ENCODE measurements around the gene RGS9.
"Not testable (repeated sequence)": the region's sequence is repeated elsewhere in the genome, so short reads cannot be mapped to it uniquely, and the experiment has no call there.

Gene RGS9

DNA sequence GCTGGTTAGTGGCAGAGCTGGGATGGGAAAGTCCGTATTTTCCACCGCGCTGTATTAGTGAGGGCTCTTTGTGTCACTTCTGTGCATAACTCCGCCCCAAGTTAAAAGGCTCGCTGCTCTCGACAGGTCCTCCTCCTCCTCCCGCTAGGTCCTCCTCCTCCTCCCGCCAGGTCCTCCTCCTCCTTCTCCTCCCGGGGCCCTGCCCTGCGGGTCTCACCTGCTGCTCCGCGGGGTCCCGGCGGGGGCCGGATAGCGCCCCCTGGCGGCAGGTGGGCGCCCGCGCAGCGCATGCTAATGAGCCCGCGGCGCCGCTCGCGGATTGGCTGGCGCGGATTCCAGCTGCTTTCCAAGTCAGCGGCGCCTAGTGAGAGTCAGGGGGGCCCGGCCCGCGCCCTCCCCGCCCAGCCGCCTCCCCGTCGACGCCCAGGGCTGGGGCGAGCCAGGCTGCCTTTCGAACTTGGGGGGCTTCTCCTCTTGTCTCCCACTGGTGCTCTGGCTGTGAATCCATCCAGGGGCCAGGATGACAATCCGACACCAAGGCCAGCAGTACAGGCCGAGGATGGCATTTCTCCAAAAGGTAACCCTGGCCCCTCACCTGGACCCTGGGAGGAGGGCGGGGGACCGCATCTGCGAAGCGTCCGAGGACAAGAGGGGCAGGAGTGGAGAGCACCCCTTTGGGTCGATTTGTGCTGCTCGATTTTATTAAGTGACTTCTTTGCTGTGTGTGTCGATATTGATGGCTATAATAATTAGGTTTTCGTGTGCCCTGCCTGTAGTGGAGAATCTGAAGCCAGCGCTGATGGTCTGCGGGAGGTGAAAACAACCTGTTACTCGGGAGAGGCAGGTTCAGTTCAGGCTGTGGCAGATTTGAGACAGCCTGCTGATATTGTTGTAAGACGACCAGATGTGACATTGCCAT is at the start of gene RGS9:
TSS of gene RGS9 (plus strand) at position 350 of the 919 bp plus-strand sequence. CDS start at position 521, 171 bp downstream.
- DNase-seq (ENCODE audit: low read depth in 2 of 3, low spot score in 2 of 3) = peak; percentile 63 to 70 (median 67)

- DNase-seq (ENCODE audit: low read depth in 2 of 3, low spot score in 2 of 3) = no peak
These were observed 48.4 kb upstream of the RGS9 start for GRCh38 chr17:65088621-65089360.

DNA sequence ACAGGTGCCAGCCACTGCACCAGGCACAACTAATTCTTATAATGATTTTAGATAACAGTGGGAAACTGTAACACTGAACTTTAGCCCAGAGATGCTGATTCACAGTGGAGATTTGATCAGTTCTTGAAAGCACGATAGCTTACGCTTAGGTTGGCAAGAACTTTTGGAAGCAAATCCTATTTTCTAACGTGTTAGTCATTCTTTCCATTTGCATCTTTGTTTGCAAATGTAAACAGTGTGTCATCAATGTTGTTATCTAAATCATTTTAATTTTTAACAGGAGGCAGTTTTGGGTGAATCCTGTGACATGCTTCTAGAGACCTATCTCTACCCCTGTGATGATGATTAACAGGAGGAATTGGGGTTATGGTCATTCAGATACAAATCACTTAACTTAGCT is 44.9 kb upstream of the RGS9 start:
- no peak for DNase-seq (ENCODE audit: low read depth in 2 of 3, low spot score in 2 of 3)

DNA sequence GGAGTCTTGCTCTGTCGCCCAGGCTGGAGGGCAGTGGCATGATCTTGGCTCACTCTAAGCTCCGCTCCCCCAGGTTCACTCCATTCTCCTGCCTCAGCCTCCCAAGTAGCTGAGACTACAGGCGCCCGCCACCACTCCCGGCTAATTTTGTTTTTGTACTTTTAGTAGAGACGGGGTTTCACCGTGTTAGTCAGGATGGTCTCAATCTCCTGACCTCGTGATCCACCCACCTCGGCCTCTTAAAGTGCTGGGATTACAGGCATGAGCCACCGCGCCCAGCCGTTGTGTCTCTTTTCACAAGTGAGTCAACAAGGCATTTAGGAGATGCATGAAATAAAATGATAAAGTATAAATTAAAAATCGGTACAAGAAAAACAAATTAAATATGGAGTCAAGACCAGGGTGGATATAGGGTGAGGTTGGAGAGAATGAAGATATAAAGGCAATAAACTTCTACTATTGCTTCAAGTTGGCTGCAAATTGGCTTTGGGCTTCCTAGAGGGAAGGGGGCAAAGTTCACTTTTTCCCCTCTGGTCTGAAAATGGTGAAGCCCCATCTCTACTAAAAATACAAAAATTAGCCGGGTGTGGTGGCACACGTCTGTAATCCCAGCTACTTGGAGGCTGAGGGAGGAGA is 44.3 kb upstream of the RGS9 start:
- not testable (repeated sequence) for DNase-seq (ENCODE audit: low read depth in 2 of 3, low spot score in 2 of 3)

DNA sequence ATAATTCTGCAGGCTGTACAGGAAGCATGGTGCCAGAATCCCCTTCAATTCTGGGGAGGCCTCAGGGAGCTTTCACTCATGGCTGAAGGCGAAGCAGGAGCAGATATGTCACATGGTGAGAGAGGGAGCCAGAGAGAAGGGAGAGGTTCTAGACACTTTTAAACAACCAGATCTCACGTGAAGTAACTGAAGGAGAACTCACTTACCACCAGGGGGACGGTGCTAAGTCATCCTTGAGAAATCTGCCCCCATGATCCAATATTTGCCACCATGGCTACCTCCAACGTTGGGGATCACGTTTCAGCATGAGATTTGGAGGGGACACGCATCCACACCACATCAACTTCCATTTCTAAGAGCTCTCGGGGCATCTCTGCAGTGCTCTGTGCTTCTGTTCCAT is 43.2 kb upstream of the RGS9 start:
- no peak for DNase-seq (ENCODE audit: low read depth in 2 of 3, low spot score in 2 of 3)

- no peak for DNase-seq (ENCODE audit: low read depth in 2 of 3, low spot score in 2 of 3)
These were observed 41.7 kb upstream of the RGS9 start for GRCh38 chr17:65095465-65095864.

GRCh38 chr17:65096382-65096781 is 40.8 kb upstream of the RGS9 start:
- not testable (repeated sequence) for DNase-seq (ENCODE audit: low read depth in 2 of 3, low spot score in 2 of 3)

DNA sequence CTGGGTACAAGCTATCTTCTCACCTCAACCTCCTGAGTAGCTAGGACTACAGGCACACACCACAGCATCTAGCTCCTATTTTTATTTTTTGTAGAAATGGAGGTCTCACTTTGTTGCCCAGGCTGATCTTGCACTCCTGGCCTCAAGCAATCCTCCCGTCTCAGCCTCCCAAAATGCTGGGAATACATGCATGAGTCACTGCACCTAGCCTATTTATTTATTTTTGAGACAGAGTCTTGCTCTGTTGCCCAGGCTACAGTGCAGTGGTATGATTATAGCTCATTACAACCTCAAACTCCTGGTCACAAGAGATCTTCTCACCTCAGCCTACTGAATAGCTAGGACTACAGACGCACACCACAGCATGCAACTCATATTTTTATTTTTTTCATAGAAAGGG is 40.1 kb upstream of the RGS9 start:
- no peak for DNase-seq (ENCODE audit: low read depth in 2 of 3, low spot score in 2 of 3)

DNA sequence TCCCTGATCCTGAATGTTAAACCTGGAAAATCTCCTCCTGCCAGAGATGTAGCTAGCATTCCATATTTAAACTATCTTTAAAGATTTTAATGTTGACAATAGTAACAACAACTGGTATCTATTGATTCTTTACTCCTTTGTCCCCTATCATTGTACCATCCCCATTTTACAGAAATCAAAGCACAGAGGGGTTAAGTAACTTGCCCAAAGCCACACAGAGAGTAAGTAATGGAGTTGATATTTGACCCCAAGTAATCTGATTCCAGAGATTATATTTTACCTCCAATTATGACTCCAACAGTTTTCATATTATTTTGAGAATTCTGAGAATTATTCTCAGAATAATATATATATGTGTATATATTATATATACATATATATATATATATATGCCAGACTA is 37.7 kb upstream of the RGS9 start:
- no peak for DNase-seq (ENCODE audit: low read depth in 2 of 3, low spot score in 2 of 3)

- DNase-seq (ENCODE audit: low read depth in 2 of 3, low spot score in 2 of 3) = peak; percentile 33 to 67 (median 49)
These were observed 37.2 kb upstream of the RGS9 start for GRCh38 chr17:65099941-65100315.

GRCh38 chr17:65100316-65101140 is 36.6 kb upstream of the RGS9 start:
- DNase-seq (ENCODE audit: low read depth in 2 of 3, low spot score in 2 of 3) = peak; percentile 57 to 66 (median 58)

DNA sequence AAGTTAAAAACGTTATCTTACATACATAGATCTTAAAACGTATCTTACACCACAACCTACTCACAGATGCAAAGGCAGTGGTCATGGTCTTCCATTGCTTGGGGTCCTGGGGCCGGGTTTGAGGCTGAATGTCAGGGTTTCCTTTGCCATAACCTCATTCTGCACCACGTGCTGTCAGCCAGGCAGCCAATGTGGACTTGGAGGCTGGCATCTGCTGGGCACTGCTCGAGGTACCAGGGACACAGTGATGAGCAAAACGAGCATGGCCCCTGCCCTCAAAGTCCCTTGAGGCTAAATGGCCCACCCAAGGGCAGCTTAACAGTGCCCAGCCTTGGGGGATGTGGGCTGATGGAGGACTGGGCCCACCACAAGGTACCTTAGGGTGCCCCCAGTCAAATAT is 35.8 kb upstream of the RGS9 start:
- no peak for DNase-seq (ENCODE audit: low read depth in 2 of 3, low spot score in 2 of 3)

- DNase-seq (ENCODE audit: low read depth in 2 of 3, low spot score in 2 of 3) = no peak
These were observed 34.9 kb upstream of the RGS9 start for GRCh38 chr17:65102235-65102634.

DNA sequence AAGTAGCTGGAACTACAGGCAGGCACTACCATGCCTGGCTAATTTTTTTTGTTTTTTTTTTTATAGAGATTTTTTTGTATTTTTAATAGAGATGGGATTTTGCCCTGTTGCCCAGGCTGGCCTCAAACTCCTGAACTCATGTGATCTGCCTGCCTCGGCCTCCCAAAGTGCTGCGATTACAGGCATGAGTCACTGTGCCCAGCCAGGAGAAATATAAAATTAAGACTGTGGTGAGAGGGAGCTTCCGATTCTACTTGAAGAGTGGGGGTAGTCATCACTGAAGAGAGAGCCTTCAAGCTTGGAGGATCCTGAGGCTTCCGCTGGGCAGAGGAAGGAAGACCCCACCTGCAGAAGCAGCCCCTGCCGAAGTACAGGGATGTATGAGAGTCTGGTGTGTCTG is 34.4 kb upstream of the RGS9 start:
- no peak for DNase-seq (ENCODE audit: low read depth in 2 of 3, low spot score in 2 of 3)

DNA sequence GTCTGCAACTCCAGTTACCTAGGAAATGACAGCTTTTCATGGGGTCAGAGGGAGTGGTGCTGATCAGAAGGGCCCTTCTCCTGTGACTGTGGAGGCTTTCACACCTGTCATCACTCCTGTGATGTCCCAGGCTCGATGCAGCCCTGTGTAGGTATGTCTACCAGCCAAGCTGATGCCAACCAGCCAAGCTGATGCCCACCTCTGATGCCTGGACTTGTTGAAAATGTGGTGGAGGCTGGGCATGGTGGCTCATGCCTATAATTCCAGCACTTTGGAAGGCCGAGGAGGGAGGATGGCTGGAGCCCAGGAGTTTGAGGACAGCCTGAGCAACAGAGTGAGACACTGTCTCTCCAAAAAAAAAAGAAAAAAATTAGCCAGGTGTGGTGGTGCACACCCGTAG is 33.7 kb upstream of the RGS9 start:
- no peak for DNase-seq (ENCODE audit: low read depth in 2 of 3, low spot score in 2 of 3)

- no peak for DNase-seq (ENCODE audit: low read depth in 2 of 3, low spot score in 2 of 3)
These were observed 33.3 kb upstream of the RGS9 start for GRCh38 chr17:65103896-65104295.

DNA sequence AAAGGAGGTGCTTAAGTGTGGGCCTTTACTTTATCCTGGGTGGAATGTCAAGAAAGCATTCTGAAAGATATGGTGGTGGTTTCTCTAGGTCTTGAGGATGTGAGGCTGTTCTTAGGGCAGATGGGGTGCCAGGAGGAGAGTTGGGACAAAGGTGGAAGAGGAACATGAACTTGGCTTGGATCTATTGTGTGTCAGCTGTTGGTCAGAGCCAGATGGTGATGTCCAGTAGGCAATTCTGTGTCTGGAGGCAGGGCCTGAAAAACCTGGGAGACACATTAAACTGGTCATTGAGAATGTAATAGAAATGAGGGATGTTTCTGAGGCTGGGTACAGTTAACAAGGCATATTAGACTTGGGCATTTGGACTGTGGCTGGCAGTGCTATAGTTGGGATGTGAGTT is 32.6 kb upstream of the RGS9 start:
- no peak for DNase-seq (ENCODE audit: low read depth in 2 of 3, low spot score in 2 of 3)

- DNase-seq (ENCODE audit: low read depth in 2 of 3, low spot score in 2 of 3) = no peak
These were observed 32.2 kb upstream of the RGS9 start for GRCh38 chr17:65104973-65105372.

GRCh38 chr17:65108152-65108551 is 29.0 kb upstream of the RGS9 start:
- no peak for DNase-seq (ENCODE audit: low read depth in 2 of 3, low spot score in 2 of 3)

DNA sequence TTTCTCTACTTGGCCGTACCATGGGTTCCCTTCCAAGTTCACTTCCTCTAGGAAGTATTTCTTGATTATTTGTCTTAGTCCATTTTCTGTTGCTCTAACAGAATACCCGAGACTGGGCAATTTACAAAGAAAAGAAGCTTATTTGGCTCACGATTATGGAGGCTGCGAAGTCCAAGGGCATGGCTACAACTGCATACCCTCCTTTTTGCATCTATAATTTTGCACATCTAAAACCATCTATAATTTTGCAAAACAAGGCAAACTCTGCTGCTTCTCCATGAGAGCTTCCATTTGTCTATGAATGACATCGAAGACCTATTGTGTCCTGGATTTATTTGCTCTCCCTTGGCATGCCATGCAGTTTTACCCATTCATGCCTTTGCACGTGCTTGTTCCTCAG is 27.6 kb upstream of the RGS9 start:
- no peak for DNase-seq (ENCODE audit: low read depth in 2 of 3, low spot score in 2 of 3)

Data from activated CD8-positive, alpha-beta memory T cell treated with anti-CD3 and anti-CD28 coated beads for 48 hours (primary cell).